ENCODE data around the gene PTX3.
A peak's percentile ranks its signal among the peaks of the same experiment; 100 is the strongest.

PTX3 gene

DNA sequence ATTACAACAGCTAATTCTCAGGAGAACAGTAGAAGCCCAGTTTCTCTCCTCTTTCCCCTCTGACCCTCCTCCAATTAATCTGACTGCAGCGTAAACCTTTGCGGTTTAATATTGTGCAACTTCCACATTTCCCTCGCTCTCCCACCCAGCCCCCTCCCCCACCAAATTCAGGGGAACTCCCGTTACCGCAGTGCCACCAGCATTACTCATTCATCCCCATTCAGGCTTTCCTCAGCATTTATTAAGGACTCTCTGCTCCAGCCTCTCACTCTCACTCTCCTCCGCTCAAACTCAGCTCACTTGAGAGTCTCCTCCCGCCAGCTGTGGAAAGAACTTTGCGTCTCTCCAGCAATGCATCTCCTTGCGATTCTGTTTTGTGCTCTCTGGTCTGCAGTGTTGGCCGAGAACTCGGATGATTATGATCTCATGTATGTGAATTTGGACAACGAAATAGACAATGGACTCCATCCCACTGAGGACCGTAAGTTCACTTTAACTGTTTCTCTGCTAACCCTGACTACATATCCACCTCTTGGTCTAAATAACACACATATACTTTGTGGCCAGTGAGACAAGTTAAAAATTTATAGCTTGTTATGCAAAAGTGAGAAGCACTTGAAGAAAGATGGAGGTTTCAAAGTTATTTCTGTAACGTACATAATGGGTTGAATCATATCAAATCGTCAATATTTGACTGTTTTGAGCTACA lies at the start of gene PTX3:
Gene PTX3 (plus strand): TSS at position 268 of the 709 bp plus-strand sequence. CDS start 84 bp downstream, at position 352.
- DNase-seq, result peak; percentile 63

DNA sequence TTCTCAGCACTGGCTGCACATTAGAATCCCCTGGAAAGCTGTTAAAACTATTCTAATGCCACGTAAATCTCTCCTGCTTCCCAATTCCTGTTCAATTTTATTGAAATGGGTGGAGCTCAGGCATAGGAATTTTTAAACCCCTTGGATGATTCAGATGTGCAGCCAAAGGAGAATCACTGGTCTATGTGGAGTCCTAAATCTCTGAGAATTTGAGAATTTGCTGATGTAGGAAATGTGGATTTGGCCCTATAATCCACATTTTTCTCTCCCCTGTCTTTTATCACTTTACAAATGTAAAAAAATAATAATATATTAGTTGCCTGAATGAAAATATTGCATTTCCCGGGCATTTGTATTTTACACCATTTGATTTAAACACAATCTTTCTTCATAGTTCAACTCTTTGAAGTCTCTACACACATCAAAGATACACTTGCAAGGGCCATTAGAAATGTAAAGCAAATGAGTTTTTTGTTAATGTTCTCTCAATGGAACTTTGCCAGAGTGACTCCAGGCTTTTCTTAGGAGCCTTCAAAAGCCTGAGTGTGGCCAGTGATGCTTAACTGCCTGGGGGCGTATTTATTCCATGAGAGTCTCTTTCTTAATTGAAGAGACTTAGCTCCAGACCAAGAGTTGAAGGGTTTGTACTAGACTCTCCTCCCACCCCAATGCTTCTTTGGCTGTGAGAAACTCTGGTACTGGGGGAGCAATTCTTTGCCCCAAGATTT lies 48.8 kb upstream of the PTX3 start:
- DNase-seq, result no peak

DNA sequence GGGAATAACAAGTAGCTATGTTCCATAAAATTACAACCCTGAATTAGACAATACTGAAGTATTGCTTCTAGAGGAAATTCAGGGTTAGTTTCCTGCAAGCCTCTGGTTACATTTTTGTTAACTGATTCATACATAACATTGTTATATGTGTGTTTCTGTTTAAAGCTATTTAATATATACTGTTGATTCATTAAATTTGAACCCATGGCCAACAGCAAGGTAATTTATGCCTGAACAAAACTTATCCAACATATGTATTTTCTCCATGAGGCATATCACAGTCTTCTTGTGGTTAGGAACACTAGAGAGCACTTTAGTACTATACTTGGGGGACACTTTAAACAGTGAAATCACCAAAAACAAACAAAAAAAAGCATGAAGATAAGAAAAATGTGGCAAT lies 47.7 kb upstream of the PTX3 start:
- DNase-seq, result no peak

DNA sequence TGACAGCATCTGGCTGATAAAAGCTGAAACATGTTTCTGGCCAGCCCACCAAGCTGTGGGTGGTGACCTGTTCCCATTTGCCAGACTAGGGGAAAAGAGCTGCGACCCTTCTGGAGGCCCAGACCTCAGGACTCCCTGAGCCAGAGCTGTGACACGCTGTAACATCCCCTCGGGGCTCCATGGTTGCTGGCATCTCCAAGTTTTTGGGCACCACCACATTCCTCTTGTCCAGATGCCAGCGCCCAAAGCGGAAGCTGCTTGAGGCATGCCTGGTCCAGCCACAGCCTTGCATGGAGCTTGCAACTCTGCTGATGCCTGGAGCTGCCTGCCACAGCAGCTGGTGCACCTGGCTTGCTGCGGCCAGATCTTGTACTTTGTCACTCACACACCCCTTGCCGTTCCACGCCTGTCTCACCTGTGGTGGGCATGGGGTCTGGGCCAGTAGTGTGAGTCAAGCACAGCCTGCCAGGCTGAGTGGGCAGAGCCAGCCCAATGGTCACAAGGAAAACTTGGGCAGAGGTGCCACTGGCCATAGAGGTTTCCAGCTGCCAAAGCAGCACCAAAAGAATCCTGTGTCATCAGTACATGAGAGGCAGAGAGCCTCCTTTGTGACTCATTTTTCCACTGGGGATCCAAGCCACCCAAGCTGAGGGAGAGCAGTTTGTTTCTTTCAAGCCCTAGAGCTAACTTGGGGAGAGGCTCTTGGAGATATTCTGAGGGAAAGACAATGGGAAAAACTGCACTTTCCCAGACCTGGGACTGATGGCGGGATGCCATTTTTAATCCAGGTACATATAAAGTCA lies 45.7 kb upstream of the PTX3 start:
- no peak for DNase-seq

DNA sequence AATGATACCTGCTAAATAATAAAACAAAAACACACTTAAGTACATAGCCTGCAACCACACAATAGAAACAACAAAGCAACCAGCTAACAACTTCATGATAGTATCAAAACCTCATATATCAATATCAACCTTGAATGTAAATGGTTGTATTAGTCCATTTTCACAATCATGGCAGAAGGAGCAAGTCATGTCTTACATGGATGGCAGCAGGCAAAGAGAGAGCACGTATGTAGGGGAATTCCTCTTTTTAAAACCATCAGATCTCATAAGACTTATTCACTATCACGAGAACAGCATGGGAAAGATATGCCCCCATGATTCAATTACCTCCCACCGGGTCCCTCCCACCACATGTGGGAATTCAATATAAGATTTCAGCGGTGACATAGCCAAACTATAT lies 44.5 kb upstream of the PTX3 start:
- DNase-seq, result no peak

DNA sequence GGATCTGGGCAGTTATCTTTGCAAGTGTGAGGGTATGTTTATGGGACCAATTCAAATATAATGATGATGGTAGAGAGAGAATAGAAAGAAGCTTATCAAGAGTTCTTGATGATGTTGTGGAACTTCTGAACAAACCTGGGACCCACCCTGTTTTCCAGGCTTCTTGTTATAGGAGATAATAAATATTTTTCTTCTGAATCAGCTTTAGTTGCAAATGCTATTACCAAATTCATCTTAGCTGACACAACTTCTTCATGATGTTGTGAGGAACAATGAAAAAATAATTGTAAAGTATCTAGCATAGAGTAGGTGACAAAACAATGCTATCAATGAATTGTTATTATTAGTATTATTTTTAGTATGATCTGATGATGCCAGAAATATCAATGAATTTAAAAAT lies 43.5 kb upstream of the PTX3 start:
- DNase-seq, result no peak

DNA sequence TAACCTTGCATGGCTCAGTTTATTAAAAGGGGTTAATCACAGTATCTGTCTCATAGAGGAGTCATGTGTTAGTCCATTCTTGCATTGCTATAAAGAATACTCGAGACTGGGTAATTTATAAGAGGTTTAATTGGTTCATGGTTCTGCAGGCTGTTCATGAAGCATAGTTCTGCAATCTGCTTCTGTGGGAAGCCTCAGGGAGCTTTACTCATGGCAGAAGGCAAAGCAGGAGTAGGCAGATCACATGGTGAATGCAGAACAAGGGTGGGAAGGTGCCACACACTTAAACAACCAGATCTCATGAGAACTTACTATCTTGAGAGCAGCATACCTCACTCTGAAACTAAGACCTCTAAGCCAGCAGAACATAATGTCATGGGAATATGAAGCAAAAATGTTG lies 42.2 kb upstream of the PTX3 start:
- DNase-seq, result no peak

DNA sequence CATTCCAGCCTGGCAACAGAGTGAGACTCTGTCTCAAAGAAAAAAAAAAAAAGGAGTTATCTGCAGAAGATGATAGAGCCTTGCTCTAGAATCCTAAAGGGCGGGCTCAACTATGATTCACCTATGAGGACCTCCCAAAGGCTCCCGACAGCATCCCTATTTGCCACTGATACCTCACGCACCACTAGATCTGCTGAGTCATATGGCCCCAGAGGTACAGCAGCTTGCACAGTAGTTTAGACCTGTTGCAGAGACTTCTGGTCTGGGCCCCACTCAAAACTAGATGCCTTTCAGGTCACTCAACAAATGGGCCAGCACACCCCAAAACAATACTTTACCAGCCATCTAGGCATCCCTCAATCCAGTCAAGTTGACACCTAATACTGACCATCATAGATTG lies 38.1 kb upstream of the PTX3 start:
- no peak for DNase-seq

DNA sequence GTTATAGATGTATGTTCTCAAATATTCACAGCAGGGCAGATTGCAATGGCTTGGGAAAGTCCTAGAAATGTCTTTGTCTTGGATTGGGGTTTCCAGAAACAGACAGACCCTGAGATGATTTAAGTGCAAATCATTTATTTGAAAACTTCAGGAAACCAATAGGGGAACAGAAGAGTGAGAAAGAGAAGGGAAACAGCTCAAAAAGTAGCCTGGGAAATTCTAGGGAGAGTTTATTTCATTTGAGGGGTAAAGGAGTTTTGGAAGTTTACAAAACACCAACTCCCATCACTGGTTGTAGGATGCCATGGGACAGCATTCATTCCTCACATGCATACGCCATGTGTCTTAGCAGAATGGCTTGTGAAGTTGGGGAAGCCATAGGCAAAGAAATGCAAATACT lies 32.3 kb upstream of the PTX3 start:
- DNase-seq, result no peak

DNA sequence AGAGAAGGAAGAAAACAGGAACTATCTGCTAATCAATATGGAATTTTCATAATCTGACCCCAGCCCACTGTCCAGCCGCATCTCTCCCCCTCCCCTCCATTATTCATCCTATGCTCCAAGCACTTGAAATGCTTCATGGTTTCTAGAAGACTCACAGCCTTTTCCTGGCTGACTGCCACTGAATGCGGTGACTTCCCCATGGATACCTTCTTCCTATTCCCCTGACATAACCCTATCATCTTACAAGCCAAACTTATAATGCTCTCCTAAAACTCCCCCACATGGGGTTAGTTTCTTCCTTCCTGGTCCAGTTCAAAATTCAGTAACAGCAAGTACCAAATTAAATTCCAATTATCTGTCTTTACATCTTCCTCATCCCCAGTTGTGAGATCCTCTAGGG lies 31.2 kb upstream of the PTX3 start:
- no peak for DNase-seq

DNA sequence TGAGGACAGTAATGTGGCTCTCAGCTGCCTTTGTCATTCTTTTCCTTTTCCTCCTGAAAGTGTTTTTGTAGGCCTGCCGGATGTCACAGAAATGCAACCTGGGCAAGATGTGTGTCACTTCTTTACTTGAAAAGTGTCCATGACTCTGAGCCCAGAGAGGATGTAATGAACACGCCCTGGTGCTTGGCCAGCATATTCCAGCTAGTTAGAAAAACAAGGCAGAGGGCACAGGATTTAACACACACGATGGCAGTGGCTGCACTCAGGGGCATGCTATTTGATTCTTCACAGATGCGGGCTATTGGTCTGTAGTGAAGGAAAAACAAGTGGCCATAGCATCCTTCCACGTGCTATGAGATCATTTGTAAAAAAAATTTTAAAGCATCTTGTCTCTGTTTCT lies 30.3 kb upstream of the PTX3 start:
- no peak for DNase-seq

DNA sequence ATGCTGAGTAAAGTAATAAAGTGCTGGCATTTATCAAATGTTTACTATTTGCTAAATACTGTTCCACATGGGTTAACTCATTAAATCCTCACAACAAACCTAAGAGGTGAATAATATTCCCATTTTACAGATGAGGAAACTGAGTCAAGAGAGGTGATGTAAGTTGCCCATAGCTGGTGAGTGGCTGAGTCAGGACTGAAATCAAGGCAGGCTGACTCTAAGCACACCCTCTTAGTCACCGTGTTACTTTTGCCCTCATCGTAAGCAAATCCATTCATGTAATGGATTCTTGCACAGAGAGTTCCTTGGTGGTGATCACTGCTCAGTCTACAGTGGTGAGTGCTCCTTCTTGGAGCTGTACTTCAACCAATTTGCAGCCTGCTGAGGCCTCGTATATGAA lies 28.9 kb upstream of the PTX3 start:
- DNase-seq, result no peak

DNA sequence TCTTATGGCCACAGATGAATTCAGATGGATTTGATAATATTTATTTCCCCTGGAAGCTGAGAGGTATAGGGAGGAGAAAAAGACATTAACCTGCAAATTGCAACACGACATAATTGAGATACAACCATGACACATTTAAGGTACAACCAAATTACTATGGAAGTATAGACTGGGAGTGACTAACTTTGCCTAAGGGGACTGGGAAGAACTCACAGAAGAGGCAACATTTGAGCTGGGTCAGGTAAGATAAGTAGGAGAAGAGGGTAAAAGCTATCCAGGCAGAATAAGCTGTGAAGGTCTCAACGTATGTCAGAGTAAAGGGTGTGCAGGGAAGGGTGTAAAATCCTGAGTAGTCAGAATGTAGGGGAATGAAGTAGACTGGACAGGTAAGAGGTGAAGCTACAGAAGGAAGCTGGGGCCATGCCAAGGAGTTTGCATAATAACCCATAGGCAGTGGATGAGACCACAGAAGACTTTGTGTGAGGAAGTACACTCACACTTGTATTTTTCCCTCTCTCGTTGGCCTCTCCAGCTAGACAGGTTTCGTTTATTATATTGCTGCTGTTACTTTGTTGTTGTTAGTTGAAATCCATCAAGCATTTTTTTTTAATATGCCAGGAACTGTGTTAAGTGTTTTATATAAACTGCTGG lies 28.0 kb upstream of the PTX3 start:
- no peak for DNase-seq

DNA sequence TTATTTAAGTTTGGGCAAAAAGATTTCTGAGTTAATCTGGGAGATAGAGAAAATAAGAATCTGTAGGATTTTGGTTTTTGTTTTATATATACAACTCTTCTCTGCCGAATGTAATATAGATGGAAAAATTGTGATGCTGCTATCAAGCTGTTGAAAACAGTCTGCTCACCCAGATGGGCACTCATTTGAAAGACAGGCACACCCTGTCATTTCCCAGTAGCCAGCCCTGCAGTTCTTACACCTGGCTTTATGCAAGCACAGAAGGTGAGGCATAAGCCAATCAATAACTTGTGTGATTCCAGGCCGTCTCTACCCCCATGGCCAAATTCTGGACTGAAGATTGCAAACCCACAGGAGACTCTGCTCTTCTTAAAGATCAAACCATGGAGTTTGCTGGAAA lies 27.1 kb upstream of the PTX3 start:
- no peak for DNase-seq

DNA sequence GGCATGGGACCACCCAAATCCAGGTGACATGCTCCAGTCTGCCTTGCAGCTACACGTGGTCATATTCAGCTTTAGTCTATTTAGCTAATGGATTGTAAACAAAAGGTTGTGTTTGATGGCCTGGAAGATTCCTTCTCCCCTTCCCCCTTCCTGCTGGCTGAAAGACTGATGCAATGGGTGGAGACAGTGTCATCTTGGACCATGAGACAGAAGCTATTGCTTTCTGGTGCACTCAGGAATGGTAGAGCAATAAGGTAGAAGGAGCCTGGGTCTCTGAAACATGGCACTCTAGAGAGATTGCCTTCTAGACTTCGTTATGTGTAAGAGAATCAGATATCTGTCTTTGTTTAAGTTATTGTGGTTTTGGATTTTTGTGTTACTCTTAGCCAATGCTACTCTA lies 25.7 kb upstream of the PTX3 start:
- no peak for DNase-seq

DNA sequence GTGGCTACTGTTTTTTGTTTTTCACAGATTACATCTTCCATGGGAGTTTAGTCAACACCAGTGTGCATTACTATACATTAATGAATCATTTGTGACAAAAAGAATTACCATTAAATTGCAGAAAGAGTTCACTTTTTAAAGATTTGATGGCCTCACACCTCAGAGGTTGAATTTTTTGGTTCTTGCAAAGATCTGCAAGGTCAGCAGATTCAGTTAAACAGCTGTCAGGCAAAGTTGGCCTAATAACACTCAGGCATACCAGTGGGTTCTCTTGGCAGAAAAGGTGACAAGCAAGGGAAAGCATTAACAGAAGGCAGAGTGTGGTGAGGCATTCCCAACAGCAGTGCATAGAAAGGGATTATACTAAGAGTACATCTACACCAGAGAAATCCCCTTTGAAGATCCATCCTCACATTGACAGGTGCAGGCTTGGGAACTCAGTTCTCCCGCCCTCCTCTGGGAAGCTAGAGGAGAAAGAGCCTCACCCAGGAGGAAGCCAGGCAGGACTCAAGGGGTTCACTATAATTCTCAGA lies 24.3 kb upstream of the PTX3 start:
- DNase-seq, result no peak

DNA sequence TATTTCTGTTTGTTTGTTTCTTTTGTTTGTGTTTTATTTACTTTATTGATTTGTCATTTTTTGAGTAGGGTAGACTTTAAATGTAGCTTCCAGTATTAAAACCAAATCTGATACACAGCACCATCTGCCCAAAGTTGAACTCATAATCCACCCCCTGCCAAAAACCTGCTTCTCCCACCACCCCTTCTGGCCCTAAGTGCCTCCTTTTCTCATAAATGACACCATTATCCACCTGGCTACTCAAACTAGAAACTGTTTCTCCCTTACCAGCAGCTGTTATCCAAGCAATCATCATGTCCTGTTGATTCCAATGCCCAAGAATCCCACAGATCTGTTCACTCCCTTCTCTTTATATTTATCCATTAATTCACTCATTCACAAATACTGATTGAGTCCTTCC lies 21.8 kb upstream of the PTX3 start:
- no peak for DNase-seq

DNA sequence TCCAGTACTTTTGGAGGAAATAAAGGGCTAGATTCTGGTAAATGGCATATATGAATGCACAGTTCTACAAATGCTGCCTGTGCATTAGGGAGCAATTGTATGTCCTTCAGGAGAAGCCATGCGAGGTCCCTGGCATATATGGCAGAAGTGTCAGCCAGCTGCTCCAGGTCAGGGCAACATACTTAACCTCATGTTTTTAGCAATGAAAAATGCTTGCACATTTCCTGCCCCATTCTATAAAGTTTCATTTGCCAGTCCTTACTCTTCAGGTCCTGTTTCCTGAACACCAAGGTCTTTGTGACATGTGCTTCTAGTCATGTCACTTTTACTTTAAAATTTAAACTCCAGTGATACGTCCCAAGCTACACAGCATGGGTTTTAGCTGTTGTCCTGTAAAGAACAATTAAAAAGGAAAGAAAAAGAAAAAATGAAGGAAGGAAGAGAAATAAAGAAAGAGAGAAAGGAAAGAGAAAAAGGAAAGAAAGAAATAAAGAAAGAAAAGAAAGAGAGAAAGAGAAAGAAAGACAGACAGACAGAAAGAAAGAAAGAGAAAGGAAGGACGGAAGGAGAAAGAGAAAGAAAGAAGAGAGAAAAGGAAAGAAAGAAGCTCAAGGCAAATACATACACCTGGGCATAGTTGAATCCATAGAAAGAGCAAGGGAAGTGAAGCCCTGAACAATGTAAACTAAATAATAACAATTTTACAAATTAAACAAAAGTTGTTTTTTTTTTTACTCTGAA lies 20.1 kb upstream of the PTX3 start:
- no peak for DNase-seq

DNA sequence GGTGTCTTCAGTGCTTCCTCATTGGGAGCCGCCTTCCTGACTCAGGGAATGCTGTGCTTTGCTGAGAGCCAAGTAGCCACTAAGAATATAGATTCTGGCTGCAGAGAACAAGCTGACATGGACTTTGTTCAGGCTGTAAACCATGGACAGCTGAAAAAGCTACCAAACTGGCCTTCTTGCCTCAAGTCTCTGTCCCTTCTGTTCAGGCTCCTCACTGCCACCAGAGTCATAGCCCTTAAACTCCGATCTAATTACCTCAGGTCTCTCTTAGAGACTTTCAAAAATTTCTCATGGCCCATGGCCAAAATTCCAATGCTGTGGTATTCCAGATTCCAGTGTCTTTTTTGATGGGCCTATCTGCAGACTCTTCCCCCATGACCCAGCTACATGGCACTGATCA lies 19.4 kb upstream of the PTX3 start:
- no peak for DNase-seq

DNA sequence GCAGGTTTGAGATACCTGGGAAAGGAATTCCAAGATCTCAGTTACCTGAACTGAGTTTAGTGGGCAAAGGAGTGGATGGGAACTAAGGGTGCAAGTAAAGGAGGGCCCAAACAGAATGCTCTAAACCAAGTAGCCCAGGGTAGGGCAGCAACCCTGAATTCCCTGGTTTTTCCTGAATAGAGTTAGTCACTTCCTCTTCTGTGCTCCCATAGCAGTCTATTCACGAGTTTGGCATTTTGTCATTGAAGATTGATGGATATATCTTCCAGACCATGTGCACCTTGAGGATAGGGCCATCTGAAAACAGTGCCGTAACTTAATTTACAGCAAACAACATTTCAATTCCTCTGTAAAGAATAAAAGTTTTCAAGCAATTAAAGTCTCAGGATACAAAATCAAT lies 18.5 kb upstream of the PTX3 start:
- DNase-seq, result no peak

DNA sequence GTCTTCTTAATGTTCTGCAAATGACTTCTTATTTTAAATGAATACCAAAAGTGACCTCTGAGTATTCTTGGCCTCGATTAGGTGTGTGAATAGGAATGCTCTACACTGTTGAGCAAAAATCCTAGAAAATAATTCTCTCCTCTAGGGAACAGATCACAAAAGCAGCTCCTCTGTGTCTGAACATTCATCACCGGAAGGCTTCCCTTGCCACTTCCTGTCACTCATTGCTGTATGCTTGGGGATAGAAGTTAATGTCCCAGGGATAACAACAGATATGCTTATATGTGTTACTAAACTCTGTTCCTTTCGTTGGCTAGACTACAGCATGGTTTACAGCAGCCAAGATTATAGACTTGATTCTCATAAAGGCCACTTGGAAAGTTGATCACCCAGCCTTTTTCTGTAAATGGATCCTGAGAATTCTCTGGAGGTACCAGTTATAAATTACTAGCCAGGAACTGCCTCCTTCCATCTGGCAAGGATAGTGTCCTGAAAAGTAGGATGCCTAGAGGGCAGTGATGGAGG lies 16.0 kb upstream of the PTX3 start:
- DNase-seq, result no peak

DNA sequence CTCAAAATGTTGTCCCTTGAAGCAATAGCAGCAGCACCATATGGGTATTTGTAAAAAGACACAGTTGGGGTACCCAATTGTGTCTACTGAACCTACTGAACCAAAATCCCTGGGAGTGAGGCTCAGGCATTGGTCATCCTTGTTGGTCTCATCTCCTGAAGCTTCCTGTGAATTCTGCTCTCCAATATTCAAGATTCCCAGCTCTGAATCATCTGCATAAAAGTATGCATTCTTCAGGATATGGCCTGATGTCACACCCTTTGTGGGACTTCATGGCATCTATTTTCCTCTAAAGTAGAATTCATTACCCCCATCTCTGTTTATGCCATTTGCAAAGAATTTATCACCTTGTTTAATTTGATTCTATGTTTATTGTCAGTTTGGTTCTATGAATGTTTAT lies 13.3 kb upstream of the PTX3 start:
- DNase-seq, result no peak

Measured in T1000 (cell line).